GM19239 (cell line): ENCODE results near the gene MSI2.

Experiments used
- DNase-seq: peaks from one replicate; pipeline ENCODE4 v3.0.0; 2011; ENCODE audit warnings: low spot score; ENCODE audit not compliant: insufficient read length
- FAIRE-seq: peaks from 2 replicates; lab custom pipeline; 2011; peaks lifted over from hg19 to GRCh38; lab: Jason Lieb, UNC

The MSI2 gene

DNA sequence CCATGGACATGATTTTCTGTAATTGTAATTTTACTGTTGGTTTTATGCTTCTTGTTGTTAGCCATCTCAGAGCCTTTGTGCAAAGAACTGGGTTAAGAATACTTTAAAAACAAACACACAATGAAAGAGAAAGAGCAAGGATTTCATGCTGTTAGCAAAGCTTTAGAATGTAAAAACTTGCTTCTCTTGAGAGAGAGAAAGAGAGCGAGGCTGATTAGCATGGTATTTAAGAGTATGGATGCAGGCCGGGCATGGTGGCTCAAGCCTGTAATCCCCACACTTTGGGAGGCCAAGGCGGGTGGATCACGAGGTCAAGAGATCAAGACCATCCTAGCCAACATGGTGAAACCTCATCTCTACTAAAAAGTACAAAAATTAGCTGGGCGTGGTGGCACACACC is 76.2 kb downstream of the MSI2 start:
- no peak for FAIRE-seq

DNA sequence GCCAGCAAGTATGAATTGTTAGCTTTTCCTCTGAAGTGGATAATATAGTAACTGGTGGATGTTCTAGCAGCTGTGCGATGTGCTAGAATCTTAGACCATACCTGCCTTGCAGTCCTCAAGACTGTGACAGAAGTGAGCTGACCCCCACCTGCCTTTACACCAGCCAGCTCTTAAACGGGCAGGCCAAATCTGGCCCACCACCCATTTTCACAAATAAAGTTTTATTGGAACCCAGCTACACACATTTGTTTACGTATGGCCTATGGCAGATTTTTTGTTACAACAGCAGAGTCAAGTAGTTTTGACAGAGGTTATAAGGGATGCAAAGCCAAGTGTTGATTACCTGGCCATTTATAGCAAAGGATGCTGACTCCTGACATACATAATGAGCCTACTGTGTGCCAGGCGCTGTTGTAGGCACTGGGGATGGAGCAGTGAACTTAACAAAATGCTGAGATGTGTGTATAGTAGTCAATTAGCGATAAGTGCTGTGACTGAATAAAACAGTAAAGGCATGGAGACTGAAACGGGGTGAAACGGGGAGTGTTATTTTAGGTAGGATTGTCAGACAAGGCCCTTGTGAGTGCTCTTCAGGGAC is 79.0 kb downstream of the MSI2 start:
- DNase-seq (no peak), FAIRE-seq (no peak)

More for the DNA sequence above, 76.2 kb downstream of the MSI2 start:
- DNase-seq, result no peak

DNA sequence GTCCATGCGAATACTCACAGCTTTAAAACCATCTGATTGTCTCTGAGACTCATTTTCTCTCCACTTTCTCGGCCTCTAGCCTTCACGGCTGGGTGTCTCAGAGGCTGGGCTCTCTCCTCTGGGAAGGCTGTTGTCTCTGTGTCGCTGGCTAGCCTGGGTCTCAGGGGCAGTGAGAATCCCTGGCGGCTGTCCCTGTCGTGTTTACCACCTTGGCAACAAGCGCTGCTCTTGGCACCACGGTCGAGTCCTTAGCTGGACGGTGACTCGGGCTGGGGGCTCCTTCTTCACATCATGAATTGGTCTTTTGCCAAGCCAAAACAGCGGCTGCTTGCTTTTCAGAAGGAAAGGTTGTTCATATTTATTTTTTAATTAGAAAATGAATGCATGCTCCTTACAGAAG is 81.1 kb downstream of the MSI2 start:
- no peak for FAIRE-seq

DNA sequence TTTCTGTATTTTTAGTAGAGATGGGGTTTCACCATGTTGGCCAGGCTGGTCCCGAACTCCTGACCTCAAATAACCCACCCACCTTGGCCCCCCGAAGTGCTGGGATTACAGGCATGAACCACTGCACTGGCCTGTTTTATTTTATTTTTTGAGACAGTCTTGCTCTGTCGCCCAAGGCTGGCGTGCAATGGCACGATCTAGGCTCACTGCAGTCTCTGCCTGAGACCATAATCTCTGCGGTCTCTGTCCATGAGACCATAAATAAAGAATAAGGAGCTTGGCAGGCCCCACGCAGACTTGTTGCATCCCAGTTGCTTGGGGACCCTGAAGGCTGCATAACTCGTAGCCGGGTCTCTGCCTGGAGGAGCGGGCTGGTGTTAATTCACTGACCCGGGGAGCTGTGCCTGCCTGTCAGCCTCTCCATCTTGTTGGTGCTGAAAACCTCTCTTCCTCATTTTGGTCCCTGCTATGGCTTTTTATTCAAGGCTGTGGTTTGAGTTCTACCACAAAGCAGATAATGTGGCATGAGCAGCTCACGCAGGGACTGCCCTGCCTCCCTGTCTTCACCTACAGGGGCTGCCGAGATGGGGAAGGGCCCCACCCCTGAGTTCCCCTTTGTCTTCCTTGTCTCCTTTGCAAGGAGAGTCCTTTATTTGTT is 82.1 kb downstream of the MSI2 start:
- DNase-seq (peak; percentile 44), FAIRE-seq (peak; percentile 76)

More for the DNA sequence above, 81.1 kb downstream of the MSI2 start:
- DNase-seq, result no peak

DNA sequence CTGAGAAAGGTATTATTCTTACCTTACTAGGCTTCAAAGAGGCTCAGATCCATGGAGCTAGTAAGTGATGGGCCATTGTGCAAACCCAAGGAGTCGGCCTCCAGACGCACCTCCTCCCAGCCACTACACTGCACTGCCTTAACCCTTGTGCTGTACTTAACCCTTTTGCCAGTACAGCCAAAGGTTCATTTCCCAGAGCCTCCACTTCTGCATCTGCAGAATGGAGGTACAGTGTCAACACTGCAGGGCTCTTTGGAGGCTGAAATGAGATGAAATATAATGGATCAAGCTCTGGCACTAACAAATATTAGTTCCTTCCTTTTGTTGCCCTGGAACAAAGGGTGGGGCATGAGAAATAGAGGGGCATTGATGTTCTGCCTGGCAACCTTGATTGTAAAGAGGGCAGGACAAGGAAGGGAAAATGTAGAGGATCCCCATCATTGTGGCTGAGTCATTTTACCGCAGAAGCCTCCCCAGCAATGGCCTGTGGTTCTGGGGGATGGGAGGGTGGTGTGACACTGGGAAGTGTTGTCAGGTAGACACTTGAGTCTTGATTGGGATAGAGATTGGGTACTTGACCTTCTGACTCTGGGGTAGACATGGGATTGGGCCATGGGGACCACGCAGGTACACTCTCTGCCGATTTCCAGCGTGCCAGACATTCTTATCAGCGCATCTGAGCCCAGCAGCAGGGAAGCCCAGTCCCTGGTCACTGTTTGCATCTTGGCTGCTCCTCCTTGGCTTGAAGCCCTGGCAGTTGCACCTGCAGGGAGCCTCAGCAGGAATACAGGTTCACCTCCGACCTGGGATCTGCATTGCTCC is 84.0 kb downstream of the MSI2 start:
- DNase-seq (no peak), FAIRE-seq (no peak)

DNA sequence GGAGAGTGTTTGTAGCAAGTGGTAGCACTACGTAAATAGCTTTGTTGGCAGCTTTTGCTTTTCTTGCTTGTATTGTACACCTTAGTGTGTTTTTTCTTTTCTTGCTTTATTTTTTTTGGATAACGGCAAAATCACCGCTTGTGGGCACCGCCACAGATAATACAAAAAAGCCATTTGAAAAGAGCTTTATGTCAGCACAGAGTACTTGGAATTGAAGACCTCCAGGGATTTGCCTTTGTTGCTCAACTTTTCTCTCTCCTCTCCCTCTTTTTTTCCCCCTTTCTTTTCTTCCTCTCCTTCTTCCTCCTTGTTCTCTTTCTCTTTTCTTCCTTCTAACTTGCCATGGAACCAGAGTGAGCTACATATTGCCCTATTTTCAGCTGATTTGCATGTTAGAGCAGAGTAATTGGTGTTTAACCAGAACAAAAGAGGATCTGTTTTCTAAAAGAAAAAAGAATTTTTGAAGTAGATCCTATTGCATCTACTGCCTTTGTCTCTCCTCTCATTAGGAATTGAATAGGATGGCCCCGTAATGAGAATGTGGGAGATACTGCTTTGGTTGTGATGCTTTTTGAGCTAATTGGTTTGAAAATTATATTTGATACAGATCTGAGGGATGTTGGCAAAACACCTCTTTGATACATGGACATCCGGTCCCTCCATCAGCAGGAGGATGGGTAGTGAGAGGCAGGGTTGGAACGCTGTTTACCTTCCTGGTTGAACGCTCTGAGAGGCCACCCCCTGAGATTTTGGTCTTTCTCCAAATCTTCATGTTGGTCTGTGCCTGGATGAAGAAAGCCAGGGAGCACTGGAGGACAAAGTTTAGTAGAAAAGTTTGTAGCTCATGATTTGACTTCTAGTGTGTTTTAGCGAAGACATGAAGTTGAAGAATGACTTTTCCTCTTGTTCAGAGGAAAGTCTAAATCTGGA is 85.6 kb downstream of the MSI2 start:
- FAIRE-seq (no peak), DNase-seq (no peak)

DNA sequence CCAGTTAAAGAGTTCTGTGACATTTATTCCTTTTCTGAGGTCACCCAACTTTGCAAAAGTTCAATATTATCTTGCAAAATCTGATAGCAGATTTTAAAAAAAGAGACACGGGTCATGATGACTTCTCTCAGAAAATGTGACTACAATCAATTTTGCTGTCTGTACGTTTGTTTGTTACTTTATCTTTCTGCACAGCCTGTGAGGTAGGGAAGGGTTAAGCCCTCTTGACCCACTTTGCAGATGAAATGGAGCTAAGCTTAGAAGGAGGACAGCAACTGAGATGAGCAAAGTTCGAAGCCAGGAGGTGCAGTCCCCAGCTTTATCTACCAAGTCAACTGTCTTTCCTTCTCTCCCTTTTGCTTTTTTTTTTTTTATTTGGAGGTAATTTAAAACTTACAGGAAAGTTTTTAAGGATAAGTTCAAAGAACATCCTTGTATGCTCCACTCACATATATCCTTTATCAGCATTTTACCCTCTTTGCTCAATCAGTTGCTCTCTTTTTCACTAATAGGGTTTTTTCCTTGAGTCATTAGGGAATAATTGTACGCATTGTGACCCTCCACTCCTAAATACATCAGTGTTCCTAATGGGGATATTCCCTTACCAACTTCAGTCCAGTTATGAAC is 86.8 kb downstream of the MSI2 start:
- DNase-seq, result no peak
- FAIRE-seq, result no peak

DNA sequence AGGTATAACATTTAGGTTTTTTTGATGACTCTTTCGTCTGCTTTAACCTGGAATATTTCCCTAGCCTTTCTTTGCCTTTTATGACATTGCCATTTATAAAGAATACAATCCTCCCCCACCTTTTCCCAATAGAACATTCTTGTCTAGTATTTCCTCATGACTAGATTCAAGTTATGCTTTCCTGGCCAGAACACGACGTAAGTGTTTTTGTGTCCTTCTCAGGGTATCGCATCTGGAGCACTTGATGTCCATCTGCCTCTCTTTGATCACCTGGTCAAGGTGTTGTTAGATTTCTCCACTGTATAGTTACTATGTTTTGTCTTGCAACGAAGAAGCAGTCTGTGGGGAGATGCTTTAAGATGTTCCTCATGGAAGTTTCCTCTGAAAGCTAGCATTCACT is 87.4 kb downstream of the MSI2 start:
- no peak for DNase-seq
- no peak for FAIRE-seq

DNA sequence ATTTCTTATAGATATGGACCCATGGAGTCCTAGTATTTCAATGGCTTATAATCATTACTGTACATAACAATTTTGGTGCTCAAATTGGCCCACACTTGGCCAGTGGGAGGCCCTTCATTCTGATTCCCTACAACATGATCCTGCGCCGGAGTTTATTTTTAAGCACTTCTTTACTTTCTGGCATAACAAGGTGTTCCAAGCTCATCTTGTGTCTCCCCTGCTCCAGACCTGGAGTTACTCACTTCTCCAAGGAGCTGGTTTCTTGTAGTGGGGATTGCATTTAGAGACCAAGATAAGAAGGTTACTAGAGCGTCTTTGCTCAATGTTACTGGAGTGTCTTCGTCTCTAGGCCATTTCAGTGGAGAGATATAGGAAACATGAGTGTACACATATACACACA is 87.9 kb downstream of the MSI2 start:
- DNase-seq (no peak), FAIRE-seq (no peak)

DNA sequence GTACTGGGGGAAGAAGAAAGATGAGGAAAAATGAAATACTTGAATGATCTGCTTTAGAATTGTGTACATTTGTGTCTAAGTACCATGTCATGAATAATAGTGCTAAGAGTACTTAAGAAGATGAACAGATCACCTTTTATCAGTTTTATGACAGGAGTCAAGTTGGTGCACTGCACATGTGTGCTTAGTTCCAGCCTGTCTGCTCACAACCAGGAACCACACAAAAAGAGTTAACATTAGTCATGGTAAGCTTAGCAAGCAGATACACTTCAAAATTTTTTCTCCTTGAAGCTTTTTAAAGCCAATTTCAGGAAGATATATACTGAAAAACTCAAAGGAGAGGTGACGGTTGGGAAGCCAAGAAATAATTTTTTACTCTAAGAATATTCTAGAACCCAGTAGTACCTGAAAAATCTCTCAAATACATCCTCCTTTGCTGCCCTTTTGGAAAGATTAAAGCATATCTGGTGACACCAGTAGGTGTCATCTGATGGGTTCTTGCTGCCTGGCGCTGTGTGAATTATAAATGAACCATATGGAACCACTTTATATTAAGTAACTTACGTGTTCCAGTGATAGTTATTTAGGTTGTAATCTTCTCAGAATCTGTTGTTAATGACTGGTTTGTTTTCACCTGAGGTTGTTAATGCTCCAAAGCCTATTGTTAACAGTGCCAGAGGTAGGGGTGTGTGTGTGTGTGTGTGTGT is 93.4 kb downstream of the MSI2 start:
- no peak for DNase-seq
- FAIRE-seq, result no peak

DNA sequence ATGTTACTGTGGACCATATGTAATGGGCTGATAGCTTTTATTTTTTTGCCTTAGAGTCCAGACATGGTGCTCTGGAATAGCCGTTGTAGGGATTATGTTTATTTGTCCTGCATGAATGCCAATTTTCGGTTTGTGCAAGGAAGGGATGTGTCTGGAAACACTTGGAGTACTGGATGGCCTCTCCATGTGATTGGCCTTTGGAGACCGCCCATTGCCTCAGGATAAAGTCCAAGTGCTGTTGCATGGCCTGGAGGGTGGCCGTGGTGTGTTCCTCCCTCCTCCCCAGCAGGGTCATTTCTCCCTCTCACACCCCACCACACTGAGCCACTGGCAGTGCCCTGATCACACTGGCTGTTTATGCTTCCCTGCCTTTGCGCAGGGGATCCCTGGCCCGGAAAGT is 93.9 kb downstream of the MSI2 start:
- FAIRE-seq, result no peak
- no peak for DNase-seq

DNA sequence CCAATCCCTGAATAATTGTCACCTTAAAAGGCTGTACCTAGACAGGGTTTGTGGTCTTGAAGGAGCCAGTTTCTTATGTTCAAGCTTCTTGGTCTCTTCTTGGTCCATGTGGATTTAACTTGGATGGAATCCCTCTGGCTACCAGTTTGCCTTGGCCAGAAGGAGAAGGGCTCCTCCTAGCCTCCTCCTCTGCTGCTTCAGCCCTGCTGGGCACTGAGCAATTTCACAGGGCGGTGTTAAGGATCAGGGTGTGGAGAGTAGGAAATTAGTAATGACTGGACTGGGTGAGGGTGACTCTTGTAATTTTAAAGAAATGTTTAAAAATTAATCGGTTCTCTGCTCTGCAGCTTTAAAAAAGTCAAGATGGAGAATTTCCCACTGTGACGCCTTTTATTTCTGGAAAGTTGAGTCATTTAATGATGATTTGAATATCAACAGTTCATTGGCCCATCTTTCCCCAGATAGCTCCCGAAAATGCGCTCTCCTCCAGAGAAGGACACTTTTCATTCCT is 96.4 kb downstream of the MSI2 start:
- no peak for FAIRE-seq
- DNase-seq, result no peak

DNA sequence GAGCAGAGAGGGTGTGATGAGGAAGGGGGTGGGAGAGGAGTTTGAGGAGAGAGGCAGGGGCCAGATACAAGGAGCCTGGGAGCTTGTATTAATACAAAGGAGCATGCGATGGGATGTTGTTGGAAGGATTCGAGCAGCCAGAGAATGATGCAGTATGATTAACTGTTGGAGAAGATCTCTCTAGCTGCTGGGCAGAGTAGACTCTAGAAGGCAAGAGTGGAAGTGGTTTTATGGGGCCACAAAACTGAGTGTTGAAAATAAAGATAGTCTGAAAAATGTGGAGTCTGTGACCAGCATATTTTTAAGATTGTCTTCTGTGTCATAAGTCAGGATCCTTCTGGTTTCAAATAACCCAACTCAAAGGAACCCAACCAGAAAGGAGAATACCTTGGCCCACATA is 98.3 kb downstream of the MSI2 start:
- FAIRE-seq (peak; percentile 47), DNase-seq (no peak)

DNA sequence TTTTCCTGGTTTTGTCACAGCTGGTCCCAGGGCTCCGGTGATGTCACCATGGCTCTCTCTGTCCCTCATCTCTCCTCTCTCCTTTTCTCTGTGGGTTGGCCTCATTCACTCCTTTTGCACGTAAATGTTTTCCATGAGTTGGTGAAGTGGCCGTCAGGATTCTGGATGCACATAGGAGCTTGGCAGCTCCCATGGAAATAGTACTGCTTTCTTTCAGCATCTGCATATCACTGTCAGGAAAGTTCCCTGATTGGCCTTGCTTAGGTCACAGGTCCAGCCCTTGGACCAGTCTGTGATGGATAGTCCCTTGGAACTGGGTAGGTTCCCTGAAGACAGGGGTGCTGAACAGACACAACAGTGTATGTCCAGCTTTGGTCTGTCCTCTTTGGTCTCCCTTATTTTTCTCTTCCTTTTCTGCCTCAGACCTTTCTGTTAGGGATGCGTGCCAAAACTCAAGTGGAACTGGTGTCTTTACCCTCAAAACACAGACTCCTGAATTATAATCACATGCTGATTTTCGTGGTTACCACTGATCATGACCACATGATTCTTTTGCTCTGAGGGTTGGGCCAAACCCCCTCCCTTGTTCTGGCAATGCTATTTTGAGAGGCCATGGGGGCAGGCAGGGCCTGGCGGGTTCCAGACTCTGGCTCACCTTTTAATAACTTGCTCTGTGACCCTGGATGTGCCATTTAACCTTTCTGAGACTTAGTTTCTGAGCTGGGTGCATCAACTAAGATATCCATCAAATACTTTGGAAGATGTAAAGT is 99.0 kb downstream of the MSI2 start:
- DNase-seq (no peak), FAIRE-seq (peak; percentile 78)

DNA sequence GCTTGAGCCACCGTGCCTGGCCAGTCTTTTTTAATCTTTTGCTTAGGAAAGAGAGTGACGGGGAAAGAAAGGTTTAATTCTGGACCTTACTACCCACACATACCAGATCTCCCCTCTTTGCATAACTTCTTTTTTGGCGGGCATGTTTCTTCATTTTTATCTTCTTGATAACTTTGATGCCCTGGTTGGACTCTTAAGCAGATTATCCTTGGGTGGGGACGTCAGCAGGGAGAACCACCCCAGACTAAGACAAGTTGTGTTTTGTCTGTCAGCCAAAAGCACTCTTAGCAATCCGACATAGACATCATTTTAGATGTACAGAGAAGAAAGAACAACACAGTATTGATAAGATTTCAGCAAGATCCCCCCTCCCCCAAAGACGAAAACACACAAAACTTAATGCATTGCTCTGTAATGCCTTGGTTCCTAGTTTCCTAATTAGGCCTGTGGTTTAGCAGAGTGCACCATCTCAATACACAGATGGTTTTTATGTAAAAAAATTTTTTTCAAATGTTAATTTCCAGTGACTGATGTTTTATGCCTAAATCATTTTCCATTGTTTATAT is 99.9 kb downstream of the MSI2 start:
- FAIRE-seq (no peak), DNase-seq (no peak)

DNA sequence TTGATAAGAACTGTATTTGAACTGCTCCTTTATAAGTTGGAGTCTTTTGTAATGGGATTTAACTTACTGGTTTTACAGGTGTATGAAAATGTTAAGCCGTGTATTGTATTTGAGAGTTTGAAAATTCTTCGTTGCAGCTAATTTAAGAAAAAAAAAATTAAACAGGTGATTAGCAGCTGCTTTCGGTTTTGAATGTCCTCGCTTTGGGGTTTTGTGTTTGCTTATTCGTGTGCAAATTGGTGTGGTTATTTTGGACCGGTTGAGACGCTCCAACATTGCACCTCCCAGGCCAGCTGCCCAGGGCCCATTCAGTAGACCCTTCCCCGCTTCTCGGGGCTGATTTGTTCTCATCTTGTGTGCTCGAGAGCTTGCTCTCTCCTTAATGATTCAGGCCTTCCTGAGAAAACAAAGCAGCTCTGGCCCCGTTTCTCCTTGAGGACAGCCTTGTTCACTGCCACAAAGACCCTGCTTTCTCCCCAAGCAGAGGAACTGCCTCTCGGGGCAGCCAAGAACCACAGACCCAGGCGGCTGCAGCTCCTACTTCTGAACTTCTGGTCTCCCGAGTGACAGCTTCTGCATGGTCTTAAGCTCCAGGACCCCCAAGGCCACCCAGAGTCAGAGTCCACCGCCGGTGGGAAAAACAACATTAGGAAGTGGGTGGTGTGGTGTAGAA is 100.5 kb downstream of the MSI2 start:
- FAIRE-seq (peak; percentile 90), DNase-seq (no peak)

DNA sequence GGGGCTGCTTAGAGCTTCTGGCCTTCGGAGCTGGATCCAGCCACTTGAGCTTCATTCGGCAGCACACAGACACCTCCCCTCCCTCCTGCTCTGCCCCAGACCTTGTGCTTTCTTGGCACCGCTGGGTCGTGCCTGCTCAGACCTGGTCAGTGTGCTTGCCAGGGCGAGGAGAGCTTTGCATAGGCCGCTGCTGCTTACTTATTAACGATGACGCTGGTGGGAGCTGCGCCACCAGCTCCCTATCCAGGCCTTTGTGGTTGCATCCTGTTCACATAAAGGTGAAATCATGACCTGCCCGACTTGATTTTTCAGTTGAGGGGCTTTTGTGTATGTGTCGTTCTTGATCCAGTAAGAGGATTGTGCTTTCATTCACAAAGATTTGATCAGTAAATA is 101.1 kb downstream of the MSI2 start:
- no peak for FAIRE-seq
- no peak for DNase-seq
